Measurements from ENCODE around the gene EIF2B5.
"Not testable (repeated sequence)": the region's sequence is repeated elsewhere in the genome, so short reads cannot be mapped to it uniquely, and the experiment has no call there.

The EIF2B5 gene

DNA sequence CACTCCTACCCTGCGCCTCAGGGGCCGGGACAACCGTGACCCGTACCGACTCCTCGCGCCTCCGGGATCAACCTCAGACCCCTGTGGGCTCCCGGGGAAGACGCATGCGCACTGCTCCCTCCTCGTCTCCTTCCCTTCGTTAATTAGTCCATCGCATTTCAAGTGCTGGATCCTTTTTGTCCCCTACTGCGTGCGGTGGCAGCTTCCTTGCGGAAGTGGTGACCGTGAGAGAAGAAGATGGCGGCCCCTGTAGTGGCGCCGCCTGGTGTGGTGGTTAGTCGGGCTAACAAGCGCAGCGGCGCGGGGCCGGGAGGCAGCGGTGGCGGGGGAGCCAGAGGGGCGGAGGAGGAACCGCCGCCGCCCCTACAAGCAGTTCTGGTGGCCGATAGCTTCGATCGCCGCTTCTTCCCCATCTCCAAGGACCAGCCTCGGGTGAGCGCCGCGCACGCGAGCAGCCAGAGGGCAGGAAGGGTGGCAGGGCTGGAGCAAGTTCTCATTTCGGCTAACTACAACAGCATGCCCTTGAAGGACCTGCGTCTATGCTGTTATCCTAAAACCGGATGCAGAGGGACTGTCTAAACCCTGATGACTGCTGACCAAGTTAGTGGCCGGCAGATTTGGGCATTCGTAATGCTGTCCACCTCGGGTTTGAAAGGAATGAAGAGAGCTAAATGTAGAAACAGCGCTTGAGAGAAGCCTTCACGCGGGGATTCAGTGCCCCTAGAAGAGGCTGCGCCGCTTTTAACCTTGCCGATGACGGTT lies at the start of gene EIF2B5:
Gene EIF2B5 (plus strand): TSS at position 210 of the 762 bp plus-strand sequence. CDS start 28 bp downstream, at position 238.
- DNase-seq = peak; percentile 90

DNA sequence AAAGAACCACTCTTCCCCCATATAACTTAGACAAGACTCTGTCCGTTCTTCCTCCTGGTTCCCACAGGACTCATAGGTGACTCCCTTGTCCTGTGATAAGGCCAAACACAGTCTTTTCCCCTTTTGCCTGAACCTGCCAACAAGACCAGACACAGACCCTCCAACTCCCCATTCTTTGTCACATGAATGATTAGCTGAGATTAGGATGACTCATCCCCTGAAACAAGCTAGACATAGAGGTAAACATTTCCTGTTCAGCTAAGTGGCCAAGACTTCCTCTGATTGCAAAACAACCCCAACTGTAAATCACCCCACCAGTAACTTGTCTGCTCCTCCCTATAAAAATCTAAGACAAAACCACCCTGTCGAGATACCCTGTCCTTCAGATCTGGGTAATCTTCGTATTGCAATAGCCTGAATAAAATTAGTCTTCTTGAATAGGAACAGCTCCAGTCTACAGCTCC lies 49.7 kb upstream of the EIF2B5 start:
- DNase-seq = no peak

DNA sequence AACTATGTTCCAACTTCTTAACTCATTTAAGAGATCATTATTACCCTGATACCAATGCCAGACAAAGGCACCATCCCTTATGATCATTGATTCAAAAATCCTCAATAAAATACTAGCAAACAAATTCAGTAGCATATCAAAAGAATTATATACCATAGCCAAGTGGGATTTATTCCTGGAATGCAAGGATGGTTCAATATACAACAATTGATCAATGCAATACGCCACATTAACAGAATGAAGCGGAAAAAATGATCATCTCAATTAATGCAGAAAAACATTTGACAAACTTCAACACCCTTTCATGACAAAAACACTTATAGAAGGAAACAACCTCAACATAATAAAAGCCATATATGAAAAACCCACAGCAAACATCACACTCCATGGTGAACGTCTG lies 43.0 kb upstream of the EIF2B5 start:
- DNase-seq = no peak

DNA sequence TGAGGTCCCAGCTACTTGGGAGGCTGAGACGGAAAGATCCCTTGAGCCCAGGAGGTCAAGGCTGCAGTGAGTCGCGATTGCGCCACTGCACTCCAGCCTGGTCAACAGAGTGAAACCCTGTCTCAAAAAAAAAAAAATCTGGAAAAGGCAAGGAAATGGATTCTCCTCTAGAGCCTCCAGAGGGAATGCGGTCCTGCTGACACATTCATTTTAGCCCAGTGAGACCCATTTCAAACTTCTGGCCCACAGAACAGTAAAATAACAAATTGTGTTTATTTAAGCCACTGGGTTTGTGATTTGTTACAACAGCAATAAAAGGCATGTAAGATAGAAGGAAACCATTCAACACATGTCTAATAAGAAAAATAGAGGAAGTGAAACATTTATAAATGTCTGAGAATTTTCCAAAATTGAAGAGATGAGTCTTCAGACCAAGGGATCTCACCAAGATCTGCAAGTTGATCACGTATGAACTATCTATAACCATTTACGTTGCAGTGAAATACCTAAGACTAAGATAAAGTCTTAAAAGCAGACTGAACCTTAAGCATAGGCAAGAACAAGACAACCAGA lies 38.3 kb upstream of the EIF2B5 start, which contains the start of gene HTR3E:
Gene HTR3E (plus strand): TSS at position 254 of the 573 bp plus-strand sequence. CDS start 466 bp downstream, outside the sequence.
- DNase-seq = no peak

DNA sequence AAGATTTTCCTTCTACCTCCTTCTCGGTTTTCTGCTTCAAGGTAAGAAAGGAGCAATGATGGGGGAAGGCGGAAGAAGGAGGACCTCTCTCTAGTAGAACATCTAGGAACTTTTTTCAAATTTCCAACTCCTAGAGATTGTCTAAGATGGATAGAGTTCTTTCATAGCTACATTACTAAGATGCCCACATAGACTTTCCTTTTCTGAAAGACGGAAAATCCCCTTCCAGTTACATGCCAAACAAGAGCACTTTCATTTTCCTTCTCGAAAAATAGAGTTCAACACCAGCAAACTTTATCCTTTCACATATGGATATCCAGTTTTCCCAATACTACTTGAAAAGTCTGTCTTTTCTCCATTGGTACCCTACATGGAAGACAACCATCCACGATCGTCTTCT lies 37.6 kb upstream of the EIF2B5 start:
- no peak for DNase-seq

DNA sequence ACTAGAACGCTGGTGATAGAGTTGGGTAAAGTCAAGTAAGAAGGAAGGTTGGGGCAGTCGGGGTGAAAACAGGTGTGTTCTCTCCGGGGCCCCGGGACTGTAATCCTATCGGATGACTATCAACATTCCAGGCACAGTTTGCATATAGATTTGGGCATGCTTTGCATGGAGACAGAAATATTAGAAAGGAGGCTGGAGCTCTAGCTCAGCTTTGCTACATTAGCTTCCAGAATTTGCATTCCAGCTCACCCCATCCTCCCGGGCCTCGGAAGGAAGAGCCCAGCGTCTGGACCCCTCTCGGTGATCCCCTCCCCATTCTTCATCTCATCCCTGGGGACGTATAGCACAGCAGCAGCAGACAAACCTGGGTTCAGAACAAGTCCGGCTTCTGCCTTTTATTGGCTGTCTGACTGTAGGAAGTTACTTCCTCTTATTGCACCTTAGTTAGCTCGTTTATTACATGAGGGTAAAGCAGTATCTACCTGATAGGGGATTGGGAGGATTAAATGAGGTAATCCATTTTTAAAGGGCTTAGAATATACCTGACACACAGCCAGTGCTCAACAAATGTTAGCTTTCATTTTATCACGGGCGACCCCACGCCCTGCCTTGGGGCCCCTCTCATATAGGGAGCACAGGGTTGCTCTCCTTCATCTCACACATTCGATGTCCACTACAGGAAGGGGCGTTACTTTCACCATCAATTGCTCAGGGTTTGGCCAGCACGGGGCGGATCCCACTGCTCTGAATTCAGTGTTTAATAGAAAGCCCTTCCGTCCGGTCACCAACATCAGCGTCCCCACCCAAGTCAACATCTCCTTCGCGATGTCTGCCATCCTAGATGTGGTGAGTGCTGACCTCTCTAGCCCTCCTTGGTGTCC lies 35.1 kb upstream of the EIF2B5 start:
- no peak for DNase-seq

DNA sequence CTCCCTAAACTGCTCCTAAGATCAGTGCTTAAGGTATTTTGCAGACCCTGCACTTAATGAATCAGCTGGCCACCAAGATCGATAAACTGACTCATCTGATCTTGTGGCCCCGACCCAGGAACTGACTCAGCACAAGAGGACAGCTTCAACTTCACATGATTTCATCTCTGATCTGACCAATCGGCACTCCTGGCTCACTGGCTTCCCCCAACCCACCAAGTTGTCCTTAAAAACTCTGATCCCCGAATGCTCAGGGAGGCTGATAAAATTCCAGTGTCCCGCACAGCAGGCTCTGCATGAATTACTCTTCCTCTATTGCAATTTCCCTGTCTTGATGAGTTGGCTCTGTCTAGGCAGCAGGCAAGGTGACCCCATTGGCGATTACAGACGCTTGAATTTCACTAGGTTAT lies 24.8 kb upstream of the EIF2B5 start:
- DNase-seq = no peak

DNA sequence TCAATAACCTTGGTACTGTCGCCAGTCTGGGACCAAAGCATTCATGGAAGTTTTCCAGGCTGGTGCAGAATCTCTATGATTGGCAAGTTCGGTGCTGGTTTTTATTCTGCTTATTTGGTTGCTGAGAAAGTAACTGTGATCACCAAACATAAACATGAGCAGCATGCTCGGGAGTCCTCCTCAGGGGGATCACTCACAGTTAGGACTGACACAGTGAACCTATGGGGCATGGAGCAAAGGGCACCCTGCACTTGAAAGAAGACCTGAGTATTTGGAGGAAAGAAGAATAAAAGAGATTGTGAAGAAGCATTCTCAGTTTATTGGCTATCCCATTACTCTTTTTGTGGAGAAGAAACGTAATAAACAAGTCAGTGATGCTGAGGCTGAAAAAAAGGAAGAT lies 19.1 kb upstream of the EIF2B5 start:
- no peak for DNase-seq

DNA sequence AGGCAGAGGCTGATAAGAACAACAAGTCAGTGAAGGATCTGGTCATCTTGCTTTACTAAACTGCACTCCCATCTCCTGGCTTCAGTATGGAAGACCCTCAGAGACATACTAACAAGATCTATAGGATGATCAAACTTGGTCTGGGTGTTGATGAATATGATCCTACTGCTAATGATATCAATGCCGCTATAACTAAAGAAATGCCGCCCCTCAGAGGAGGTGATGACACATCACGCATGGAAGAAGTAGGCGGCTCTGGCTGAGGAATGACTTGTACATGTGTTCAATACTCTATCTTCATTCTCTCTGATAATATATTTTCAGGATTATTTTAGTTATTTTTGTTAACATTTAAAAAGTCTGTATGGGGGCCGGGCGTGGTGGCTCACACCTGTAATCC lies 17.5 kb upstream of the EIF2B5 start:
- DNase-seq = no peak

DNA sequence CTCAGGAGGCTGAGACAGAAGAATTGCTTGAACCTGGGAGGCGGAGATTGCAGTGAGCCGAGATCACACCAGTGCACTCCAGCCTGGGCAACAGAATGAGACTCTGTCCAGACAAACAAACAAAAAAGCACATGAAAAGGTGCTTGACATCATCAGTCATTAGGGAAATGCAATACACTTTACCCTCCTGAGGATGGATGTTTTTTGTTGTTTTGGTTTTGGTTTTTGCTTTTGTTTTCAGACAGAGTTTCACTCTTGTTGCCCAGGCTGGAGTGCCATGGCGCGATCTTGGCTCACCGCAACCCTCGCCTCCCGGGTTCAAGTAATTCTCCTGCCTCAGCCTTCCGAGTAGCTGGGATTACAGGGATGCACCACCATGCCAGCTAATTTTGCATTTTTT lies 14.1 kb upstream of the EIF2B5 start:
- not testable (repeated sequence) for DNase-seq

DNA sequence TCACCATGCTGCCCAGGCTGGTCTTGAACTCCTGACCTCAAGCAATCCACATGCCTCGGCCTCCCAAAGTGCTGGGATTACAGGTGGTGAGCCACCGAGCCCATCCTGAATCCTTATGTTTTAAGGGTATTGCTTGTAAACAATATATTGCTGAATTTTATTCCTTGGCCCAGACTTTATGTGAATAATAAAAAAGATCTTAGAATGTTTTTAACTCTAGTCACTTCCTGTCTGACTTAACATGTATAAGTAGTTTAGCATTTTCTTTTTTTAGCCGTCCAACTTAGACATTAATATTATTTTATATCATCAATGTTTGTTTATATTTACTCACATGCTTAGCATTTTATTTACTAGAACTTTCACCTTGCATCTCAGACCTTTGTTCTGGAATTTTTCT lies 9.2 kb upstream of the EIF2B5 start:
- no peak for DNase-seq

DNA sequence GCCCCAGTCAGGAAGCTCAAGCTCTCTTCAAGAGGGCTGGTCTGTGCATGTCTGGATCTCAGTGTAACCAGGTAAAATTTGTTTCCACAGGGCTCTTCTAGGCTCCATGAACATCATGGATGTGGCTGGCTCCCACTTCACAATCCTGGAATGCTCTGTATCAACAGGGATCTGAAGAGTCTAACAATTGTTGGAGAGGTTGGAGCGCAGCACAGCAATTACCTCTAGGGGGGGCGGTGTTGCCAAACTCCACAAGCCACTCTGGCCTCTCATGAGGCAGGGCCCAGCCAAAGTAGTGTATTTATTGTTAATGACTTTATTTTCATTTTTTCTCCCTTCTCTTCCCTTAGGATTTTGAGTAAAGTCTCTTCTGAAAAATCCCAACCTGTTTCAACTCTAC lies 6.1 kb upstream of the EIF2B5 start:
- DNase-seq = no peak

DNA sequence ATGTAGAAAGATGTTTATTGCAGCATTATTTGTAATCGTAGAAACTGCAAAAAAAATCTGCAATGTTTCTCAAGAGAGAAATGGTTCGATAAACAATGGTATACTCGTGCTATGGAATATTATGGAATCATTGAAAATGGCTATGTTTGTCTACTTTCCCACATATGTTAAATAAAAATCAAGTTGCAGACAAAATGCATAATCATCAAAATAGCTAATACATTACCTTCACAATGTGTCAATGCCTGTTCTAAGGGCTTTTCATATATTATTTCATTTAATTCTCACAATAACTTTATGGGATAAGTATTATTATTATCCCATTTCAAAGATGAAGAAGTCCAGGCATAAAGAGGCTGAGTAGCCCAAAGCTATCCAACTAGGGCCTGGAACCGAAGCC lies 2.2 kb upstream of the EIF2B5 start:
- no peak for DNase-seq

DNA sequence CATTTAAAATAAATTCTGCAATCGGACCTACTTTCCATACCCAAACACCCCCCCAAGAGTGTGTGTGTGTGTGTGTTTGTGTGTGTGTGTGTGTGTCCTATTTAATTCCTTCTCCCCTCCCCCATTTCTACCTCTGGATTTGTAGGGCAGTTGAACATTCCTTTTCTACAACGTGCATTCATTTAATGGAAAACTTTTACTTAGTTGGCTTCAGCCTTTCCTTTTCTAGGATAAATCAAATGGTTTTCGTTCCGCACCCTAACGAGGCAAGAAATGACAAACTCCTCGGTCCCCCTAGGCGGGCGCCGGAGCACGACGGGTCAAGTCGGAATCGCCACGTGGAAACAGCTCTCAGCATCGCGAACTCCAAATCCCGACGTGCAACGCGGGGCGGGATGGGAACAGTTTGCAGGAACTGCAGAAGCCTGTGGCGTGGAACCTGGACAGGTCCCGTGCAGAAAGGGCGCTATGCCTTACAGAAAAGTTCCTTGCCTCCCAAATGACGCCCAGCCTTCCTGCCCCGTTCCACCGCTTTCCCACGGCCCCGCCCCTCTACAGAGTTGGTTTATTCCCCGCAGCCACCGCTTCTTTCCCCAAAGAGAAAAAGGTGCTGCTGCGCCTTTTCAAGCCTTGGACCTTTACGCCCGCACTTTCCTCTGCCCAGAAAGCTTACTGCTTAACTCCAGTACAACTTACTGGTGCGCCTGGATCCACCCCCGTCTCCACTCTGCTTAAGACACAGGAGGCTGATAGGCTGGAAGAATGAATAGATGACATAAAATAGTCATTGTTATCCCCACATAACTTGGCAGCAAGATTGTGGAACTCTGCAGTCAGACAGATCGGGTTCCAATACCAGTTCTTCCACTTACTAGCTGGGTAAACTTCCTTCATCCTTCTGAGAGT lies 1.1 kb upstream of the EIF2B5 start:
- peak; percentile 15 for DNase-seq

DNA sequence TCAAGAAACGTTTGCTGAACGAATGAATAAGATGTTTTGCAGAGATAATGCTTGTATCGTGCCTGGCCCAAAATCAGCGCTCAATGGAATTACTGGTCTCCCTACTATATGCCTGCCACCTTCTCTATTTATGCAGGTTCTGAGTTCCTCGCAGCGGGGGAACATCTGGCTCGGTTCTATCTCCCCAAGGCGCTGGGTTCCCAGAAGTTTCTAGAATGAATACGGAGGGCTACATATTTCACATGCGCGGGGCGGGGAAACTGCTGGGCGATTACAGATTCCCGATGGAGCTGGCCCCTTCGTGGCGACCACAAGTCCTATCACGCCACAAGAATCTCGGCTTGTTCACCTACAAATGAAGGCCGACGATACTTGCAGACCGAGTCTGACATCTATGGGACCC lies 411 bp upstream of the EIF2B5 start:
- no peak for DNase-seq

DNA sequence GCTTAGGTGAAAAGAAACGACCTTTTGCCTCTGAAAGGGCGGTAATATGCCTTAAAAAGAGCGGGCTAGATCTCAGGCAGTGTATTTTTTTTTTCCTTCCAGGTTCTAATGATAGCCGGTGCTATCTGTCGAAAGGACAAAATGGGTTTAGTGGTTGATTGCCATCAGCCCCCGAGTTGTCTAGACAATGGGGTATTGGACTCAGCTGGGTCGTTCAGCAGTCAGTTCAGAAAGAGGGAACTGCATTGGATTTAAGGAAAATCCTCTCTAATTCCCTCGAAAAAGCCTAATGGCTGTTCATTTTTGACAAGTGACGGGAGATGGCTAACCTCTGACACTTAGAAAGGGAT lies 728 bp downstream of the EIF2B5 start:
- no peak for DNase-seq

DNA sequence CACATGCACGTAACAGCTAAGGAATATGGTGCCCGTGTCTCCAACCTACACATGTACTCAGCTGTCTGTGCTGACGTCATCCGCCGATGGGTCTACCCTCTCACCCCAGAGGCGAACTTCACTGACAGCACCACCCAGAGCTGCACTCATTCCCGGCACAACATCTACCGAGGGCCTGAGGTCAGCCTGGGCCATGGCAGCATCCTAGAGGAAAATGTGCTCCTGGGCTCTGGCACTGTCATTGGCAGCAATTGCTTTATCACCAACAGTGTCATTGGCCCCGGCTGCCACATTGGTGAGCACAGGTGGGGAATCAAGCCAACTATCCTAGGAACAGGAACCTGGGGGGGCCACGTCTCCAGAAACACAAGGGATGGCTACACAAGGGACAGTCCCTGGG lies 5.3 kb downstream of the EIF2B5 start:
- DNase-seq = no peak

DNA sequence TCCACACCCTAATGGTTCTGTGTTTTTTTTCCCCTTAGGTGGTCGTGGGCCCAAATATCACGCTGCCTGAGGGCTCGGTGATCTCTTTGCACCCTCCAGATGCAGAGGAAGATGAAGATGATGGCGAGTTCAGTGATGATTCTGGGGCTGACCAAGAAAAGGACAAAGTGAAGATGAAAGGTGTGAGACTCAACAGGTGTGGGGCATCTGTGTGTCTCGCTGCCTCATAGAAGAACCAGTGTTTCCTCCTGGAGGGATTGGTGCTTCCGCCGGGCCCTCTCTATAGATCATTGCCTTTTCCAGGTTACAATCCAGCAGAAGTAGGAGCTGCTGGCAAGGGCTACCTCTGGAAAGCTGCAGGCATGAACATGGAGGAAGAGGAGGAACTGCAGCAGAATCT lies 7.0 kb downstream of the EIF2B5 start:
- DNase-seq = no peak

DNA sequence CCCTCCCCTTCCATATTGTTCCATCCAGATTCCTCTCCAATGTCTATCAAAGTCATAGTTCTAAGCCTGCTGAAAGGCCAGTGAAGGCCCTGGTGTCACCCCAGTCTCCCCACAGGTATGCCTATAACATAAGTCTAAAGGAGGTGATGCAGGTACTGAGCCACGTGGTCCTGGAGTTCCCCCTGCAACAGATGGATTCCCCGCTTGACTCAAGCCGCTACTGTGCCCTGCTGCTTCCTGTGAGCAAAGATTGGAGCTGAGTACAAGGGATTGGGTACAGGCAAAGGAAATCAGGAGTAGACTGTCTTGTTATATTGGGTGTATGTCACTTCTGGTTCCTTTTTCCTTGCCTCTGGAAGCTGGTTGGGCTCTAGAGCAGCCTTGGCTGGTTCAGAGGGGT lies 8.2 kb downstream of the EIF2B5 start:
- no peak for DNase-seq

DNA sequence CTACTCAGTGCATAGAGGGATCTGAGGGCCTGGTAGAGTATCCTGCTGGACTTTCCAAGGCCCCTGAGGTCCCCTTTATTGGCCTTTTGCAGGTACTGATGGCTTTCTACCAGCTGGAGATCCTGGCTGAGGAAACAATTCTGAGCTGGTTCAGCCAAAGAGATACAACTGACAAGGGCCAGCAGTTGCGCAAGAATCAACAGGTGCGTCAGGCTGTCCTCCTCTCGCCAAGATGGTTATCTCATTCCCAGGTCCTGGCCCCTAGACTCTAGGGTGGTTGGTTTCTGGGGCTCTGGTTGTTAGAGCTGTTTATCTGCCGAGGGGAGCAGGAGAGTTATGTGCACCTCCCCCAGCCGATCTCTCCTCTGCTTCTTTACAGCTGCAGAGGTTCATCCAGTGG lies 9.3 kb downstream of the EIF2B5 start:
- DNase-seq = no peak

DNA sequence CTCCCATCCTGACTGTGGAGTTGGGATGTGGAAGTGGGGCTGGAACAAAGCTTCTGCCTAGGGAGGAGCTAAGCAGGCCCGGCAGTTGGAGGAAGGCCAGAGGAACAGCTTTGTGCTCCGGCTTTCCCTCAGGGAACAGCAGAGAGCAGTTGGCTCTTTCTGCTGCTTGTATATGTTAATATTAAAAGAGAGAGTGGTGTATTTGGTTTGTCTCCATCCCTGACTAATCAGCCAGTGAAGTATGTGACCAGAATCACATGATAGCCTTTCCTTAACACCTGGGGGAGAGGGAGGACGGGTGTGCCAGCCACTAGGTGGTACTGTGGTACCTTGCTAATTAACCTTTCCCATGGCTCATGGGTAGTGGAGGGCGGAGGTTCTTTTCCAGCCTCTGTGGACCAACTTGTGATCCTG lies 10.0 kb downstream of the EIF2B5 start:
- no peak for DNase-seq

DNA sequence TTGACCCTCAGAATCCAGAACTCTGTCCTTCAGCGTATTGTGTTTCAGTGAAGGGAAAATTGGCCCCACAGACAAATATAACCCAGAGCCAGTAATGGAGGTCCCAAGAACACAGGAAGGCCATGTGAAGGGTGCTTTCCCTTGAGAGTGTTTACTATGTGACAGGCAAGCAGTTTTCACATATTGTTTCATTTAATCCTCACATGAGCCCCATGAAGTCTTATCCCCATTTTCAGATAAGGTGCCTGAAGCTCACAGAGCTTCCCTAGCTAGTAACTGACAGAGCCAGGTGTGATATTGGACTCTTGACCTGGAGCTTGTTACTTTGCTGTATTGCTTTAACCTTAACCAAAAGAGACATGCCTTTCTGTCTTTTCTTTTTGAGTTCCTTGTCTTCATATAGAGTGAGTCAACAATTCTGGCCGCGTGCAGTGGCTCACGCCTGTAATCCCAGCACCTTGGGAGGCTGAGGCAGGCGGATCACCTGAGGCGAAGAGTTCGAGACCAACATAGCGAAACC lies 10.7 kb downstream of the EIF2B5 start:
- DNase-seq = no peak
